Activated naive CD4-positive, alpha-beta T cell treated with anti-CD3 and anti-CD28 coated beads for 36 hours (primary cell): Measurements from ENCODE around the gene EHBP1. TPM values are rescaled to one million over a fixed set of nuclear protein-coding genes. Genes with fewer than 3 reads are reported as not detected.

Experiments used
- CTCF ChIA-PET: fragments of 350-600 bp; sonication (Branson Sonifier 250); formaldehyde crosslinking; loops from one replicate; lab custom pipeline; 2021; ENCODE audit warnings: antibody characterized with exemption; lab: Charles Lee
- DNase-seq: peaks from one replicate; pipeline ENCODE4 v3.0.0-alpha.2; 2020
- H3K27ac Mint-ChIP-seq: one replicate; pipeline ENCODE4 v1.8.0; 2021; ENCODE audit warnings: mild to moderate bottlenecking, mixed read lengths
- H3K27me3 Mint-ChIP-seq: one replicate; pipeline ENCODE4 v1.8.0; 2021; ENCODE audit warnings: low read depth, mixed read lengths
- H3K36me3 Mint-ChIP-seq: one replicate; pipeline ENCODE4 v1.8.0; 2021; ENCODE audit warnings: low read depth, mixed read lengths
- H3K4me1 Mint-ChIP-seq: one replicate; pipeline ENCODE4 v1.8.0; 2021; ENCODE audit warnings: low read depth, mixed read lengths
- H3K4me3 Mint-ChIP-seq: one replicate; pipeline ENCODE4 v1.8.0; 2021; ENCODE audit warnings: mild to moderate bottlenecking, moderate library complexity, mixed read lengths
- H3K9me3 Mint-ChIP-seq: one replicate; pipeline ENCODE4 v1.8.0; 2021; ENCODE audit warnings: mixed read lengths
- intact Hi-C: fragments of 100-400 bp; cut with micrococcal nuclease; formaldehyde crosslinking; loops from one replicate; pipeline ENCODE4 v1.15.1; 2023
- total RNA-seq, 2 experiments: library from RNA; stranded (reverse); gene quantifications; one replicate each; pipeline ENCODE4 v1.2.3, GENCODE V29; 2021

EHBP1 gene
- total RNA-seq, 2 experiments from 2014 or later: 17.4 to 17.5 TPM

GRCh38 chr2:62725712-62726055, 20.2 kb downstream of the EHBP1 start:
- no peaks in the 10 kb centered on the region for H3K27me3 Mint-ChIP-seq
- intact Hi-C loops: no loop called here
- peaks cover 24% of the 10 kb centered on the region for H3K36me3 Mint-ChIP-seq
- CTCF ChIA-PET: no interaction called here
- H3K9me3 Mint-ChIP-seq: peaks cover 17% of the 10 kb centered on the region
- no peak overlapping the region for H3K27ac Mint-ChIP-seq
- H3K4me1 Mint-ChIP-seq: peaks cover 8% of the 10 kb centered on the region
- no peak overlapping the region for H3K4me3 Mint-ChIP-seq
- DNase-seq: no peak

- Mint-ChIP-seq H3K27me3 (no peaks in the 10 kb centered on the region), H3K27ac (no peak overlapping the region), H3K4me1 (peaks cover 8% of the 10 kb centered on the region), H3K4me3 (no peak overlapping the region), H3K36me3 (peaks cover 29% of the 10 kb centered on the region), H3K9me3 (peaks cover 27% of the 10 kb centered on the region)
- no peak for DNase-seq
- intact Hi-C loops: no loop called here
- CTCF ChIA-PET: no interaction called here
Measured at GRCh38 chr2:62727259-62727867, 21.9 kb downstream of the EHBP1 start.

- DNase-seq: no peak
- H3K4me3 Mint-ChIP-seq: no peak overlapping the region
- intact Hi-C loops: no loop called here
- H3K4me1 Mint-ChIP-seq: peaks cover 9% of the 10 kb centered on the region
- H3K9me3 Mint-ChIP-seq: peaks cover 23% of the 10 kb centered on the region
- H3K36me3 Mint-ChIP-seq: peaks cover 26% of the 10 kb centered on the region
- H3K27me3 Mint-ChIP-seq: no peaks in the 10 kb centered on the region
- H3K27ac Mint-ChIP-seq: no peak overlapping the region
- CTCF ChIA-PET: no interaction called here
Measured at GRCh38 chr2:62727876-62728566, 22.5 kb downstream of the EHBP1 start.

- no peak overlapping the region for H3K4me3 Mint-ChIP-seq
- DNase-seq: no peak
- H3K36me3 Mint-ChIP-seq: peaks cover 19% of the 10 kb centered on the region
- H3K4me1 Mint-ChIP-seq: peaks cover 9% of the 10 kb centered on the region
- CTCF ChIA-PET: no interaction called here
- no peaks in the 10 kb centered on the region for H3K27me3 Mint-ChIP-seq
- peaks cover 18% of the 10 kb centered on the region for H3K9me3 Mint-ChIP-seq
- H3K27ac Mint-ChIP-seq: no peak overlapping the region
- intact Hi-C loops: no loop called here
Measured at GRCh38 chr2:62731275-62731674, 25.8 kb downstream of the EHBP1 start.

GRCh38 chr2:62732262-62732777, 26.8 kb downstream of the EHBP1 start:
- H3K27ac Mint-ChIP-seq: no peak overlapping the region
- intact Hi-C loops: no loop called here
- H3K36me3 Mint-ChIP-seq: peaks cover 17% of the 10 kb centered on the region
- H3K27me3 Mint-ChIP-seq: no peaks in the 10 kb centered on the region
- H3K9me3 Mint-ChIP-seq: peaks cover 18% of the 10 kb centered on the region
- no peak for DNase-seq
- CTCF ChIA-PET: no interaction called here
- no peak overlapping the region for H3K4me3 Mint-ChIP-seq
- H3K4me1 Mint-ChIP-seq: peaks cover 11% of the 10 kb centered on the region

GRCh38 chr2:62733546-62733945, 28.0 kb downstream of the EHBP1 start:
- Mint-ChIP-seq H3K27ac (no peak overlapping the region), H3K4me1 (peaks cover 13% of the 10 kb centered on the region), H3K36me3 (peaks cover 17% of the 10 kb centered on the region), H3K27me3 (no peaks in the 10 kb centered on the region), H3K4me3 (no peak overlapping the region), H3K9me3 (peaks cover 18% of the 10 kb centered on the region)
- CTCF ChIA-PET: no interaction called here
- intact Hi-C loops: no loop called here
- no peak for DNase-seq

GRCh38 chr2:62736899-62737559, 31.5 kb downstream of the EHBP1 start:
- Mint-ChIP-seq H3K27ac (no peak overlapping the region), H3K4me1 (peaks cover 15% of the 10 kb centered on the region), H3K9me3 (peaks cover 5% of the 10 kb centered on the region), H3K4me3 (no peak overlapping the region), H3K27me3 (no peaks in the 10 kb centered on the region), H3K36me3 (peaks cover 5% of the 10 kb centered on the region)
- no peak for DNase-seq
- intact Hi-C loops: no loop called here
- CTCF ChIA-PET: no interaction called here

GRCh38 chr2:62738981-62739936, 33.7 kb downstream of the EHBP1 start:
- CTCF ChIA-PET: no interaction called here
- H3K4me1 Mint-ChIP-seq: peaks cover 15% of the 10 kb centered on the region
- no peaks in the 10 kb centered on the region for H3K9me3 Mint-ChIP-seq
- H3K4me3 Mint-ChIP-seq: no peak overlapping the region
- H3K27ac Mint-ChIP-seq: no peak overlapping the region
- DNase-seq: no peak
- intact Hi-C loops: no loop called here
- no peaks in the 10 kb centered on the region for H3K27me3 Mint-ChIP-seq
- H3K36me3 Mint-ChIP-seq: no peaks in the 10 kb centered on the region

GRCh38 chr2:62740221-62740620, 34.7 kb downstream of the EHBP1 start:
- DNase-seq: no peak
- H3K4me1 Mint-ChIP-seq: peaks cover 14% of the 10 kb centered on the region
- H3K4me3 Mint-ChIP-seq: no peak overlapping the region
- no peaks in the 10 kb centered on the region for H3K27me3 Mint-ChIP-seq
- CTCF ChIA-PET: interaction anchor here (0.6 kb wide), 1 partner anchor 45 kb away, joined by 3 read pairs; no protein-coding TSS in a partner anchor
- no peak overlapping the region for H3K27ac Mint-ChIP-seq
- intact Hi-C loops: no loop called here
- H3K9me3 Mint-ChIP-seq: no peaks in the 10 kb centered on the region
- H3K36me3 Mint-ChIP-seq: no peaks in the 10 kb centered on the region

GRCh38 chr2:62741127-62741526, 35.6 kb downstream of the EHBP1 start:
- Mint-ChIP-seq H3K4me3 (no peak overlapping the region), H3K27me3 (no peaks in the 10 kb centered on the region), H3K9me3 (no peaks in the 10 kb centered on the region), H3K36me3 (no peaks in the 10 kb centered on the region), H3K4me1 (peaks cover 11% of the 10 kb centered on the region), H3K27ac (no peak overlapping the region)
- intact Hi-C loops: no loop called here
- DNase-seq: no peak
- CTCF ChIA-PET: no interaction called here

GRCh38 chr2:62741954-62742722, 36.6 kb downstream of the EHBP1 start:
- Mint-ChIP-seq H3K27me3 (no peaks in the 10 kb centered on the region), H3K36me3 (no peaks in the 10 kb centered on the region), H3K27ac (no peak overlapping the region), H3K9me3 (no peaks in the 10 kb centered on the region), H3K4me1 (peaks cover 11% of the 10 kb centered on the region), H3K4me3 (no peak overlapping the region)
- intact Hi-C loops: no loop called here
- DNase-seq: no peak
- CTCF ChIA-PET: interaction anchor here (1.2 kb wide), 1 partner anchor 285 kb away, joined by 3 read pairs; no protein-coding TSS in a partner anchor
